GM23338 (cell line): ENCODE results near the gene HIVEP1. TPM values are rescaled to one million over a fixed set of nuclear protein-coding genes. Genes with fewer than 3 reads are reported as not detected.

Experiments used
- ATAC-seq: fragments of 200-7000 bp; cut with Tn5 transposase; 3 replicates; pipeline ENCODE4 v1.9.1; 2020
- DNase-seq: peaks from one replicate; pipeline ENCODE4 v3.0.0-alpha.2; 2015; ENCODE audit warnings: low spot score
- H2AFZ ChIP-seq: fragments of 200-600 bp; sonication (generic); 2 replicates; pipeline ENCODE4 v1.8.0; 2016; ENCODE audit warnings: antibody characterized with exemption, mild to moderate bottlenecking, moderate library complexity
- H3F3A ChIP-seq: fragments of 200-600 bp; sonication (generic); replicated peaks from 2 replicates; pipeline ENCODE4 v1.8.0; 2017; ENCODE audit warnings: antibody characterized with exemption, mixed run types, low read depth
- H3K27ac ChIP-seq: fragments of 200-600 bp; sonication (generic); 2 replicates; pipeline ENCODE4 v1.6.1; 2016; ENCODE audit warnings: low read depth
- H3K27me3 ChIP-seq: fragments of 200-600 bp; sonication (generic); 2 replicates; pipeline ENCODE4 v1.8.0; 2016; ENCODE audit warnings: mild to moderate bottlenecking, mixed run types, moderate library complexity; ENCODE audit not compliant: insufficient read depth
- H3K36me3 ChIP-seq: fragments of 200-600 bp; sonication (generic); 2 replicates; pipeline ENCODE4 v1.8.0; 2016; ENCODE audit warnings: mild to moderate bottlenecking; ENCODE audit not compliant: insufficient read depth
- H3K4me1 ChIP-seq: fragments of 200-600 bp; sonication (generic); 2 replicates; pipeline ENCODE4 v1.8.0; 2016; ENCODE audit warnings: mild to moderate bottlenecking, moderate library complexity; ENCODE audit not compliant: insufficient read depth
- H3K4me2 ChIP-seq: fragments of 200-600 bp; sonication (generic); 2 replicates; pipeline ENCODE4 v1.7.1; 2017; ENCODE audit warnings: mixed run types
- H3K4me3 ChIP-seq: fragments of 200-600 bp; sonication (generic); 2 replicates; pipeline ENCODE4 v1.6.1; 2016; ENCODE audit warnings: mixed run types
- H3K79me2 ChIP-seq: fragments of 200-600 bp; sonication (generic); replicated peaks from 2 replicates; pipeline ENCODE4 v1.8.0; 2017; ENCODE audit warnings: mild to moderate bottlenecking; ENCODE audit not compliant: insufficient read depth
- H3K9me2 ChIP-seq: fragments of 200-600 bp; sonication (generic); 2 replicates; pipeline ENCODE4 v1.8.0; 2017; ENCODE audit not compliant: insufficient read depth
- H4K20me1 ChIP-seq: fragments of 200-600 bp; sonication (generic); replicated peaks from 2 replicates; pipeline ENCODE4 v1.8.0; 2017; ENCODE audit warnings: mild to moderate bottlenecking; ENCODE audit not compliant: insufficient read depth
- H3K27ac Mint-ChIP-seq: 2 replicates; pipeline ENCODE4 v1.8.0; 2020; ENCODE audit warnings: inconsistent platforms, mild to moderate bottlenecking, moderate library complexity, mixed read lengths
- H3K27me3 Mint-ChIP-seq: 3 replicates; pipeline ENCODE4 v1.8.0; 2022; ENCODE audit warnings: low read depth, mild to moderate bottlenecking, moderate library complexity, mixed read lengths, inconsistent platforms; ENCODE audit not compliant: insufficient read depth, poor library complexity
- H3K36me3 Mint-ChIP-seq: 3 replicates; pipeline ENCODE4 v1.8.0; 2021; ENCODE audit warnings: low read depth, mild to moderate bottlenecking, inconsistent platforms, moderate library complexity, mixed read lengths
- H3K4me1 Mint-ChIP-seq: 3 replicates; pipeline ENCODE4 v1.8.0; 2020; ENCODE audit warnings: mild to moderate bottlenecking, inconsistent platforms, mixed read lengths
- H3K4me3 Mint-ChIP-seq: 3 replicates; pipeline ENCODE4 v1.8.0; 2021; ENCODE audit warnings: moderate library complexity, mild to moderate bottlenecking, inconsistent platforms, mixed read lengths
- H3K9me3 Mint-ChIP-seq: 3 replicates; pipeline ENCODE4 v1.8.0; 2020; ENCODE audit warnings: moderate library complexity, mild to moderate bottlenecking, inconsistent platforms, mixed read lengths
- CREB1 ChIP-seq: fragments of 250-450 bp; sonication (Bioruptor Pico); IDR thresholded peaks from 2 replicates; pipeline ENCODE4 v1.5.0; 2020; ENCODE audit warnings: low read depth, mild to moderate bottlenecking, moderate library complexity
- EZH2 ChIP-seq: fragments of 200-600 bp; sonication (generic); IDR thresholded peaks from one replicate; pipeline ENCODE4 v1.8.0; 2017; ENCODE audit warnings: antibody characterized with exemption, mild to moderate bottlenecking, low read depth; ENCODE audit not compliant: unreplicated experiment
- JUNB ChIP-seq: IDR thresholded peaks from one replicate; pipeline ENCODE4 v1.6.1; 2016; ENCODE audit warnings: antibody characterized with exemption; ENCODE audit not compliant: unreplicated experiment
- NANOG ChIP-seq: IDR thresholded peaks from 2 replicates; pipeline ENCODE4 v1.6.1; 2016; ENCODE audit warnings: antibody characterized with exemption, borderline replicate concordance
- STAT1 ChIP-seq: IDR thresholded peaks from one replicate; pipeline ENCODE4 v1.6.1; 2016; ENCODE audit warnings: antibody characterized with exemption; ENCODE audit not compliant: unreplicated experiment
- ZNF331 ChIP-seq: fragments of 250-450 bp; sonication (Bioruptor Pico); IDR thresholded peaks from 2 replicates; pipeline ENCODE4 v1.5.0; 2020; ENCODE audit warnings: low read depth, mild to moderate bottlenecking, moderate library complexity
- polyA plus RNA-seq: library from polyadenylated mRNA; unstranded; fragments of >200 nt; fragmentation: Nextera tagmentation; extraction: Ambion mirVana; gene quantifications from 2 replicates; pipeline ENCODE4 v1.2.1, GENCODE V29; 2016
- total RNA-seq: library from RNA; depleted of rRNA; stranded (reverse); fragments of >200 nt; shearing (Covaris generic); gene quantifications from 2 replicates; pipeline ENCODE4 v1.2.3, GENCODE V29; 2014
- TF ChIP-seq, protein P1 (sequence below): IDR thresholded peaks from 2 replicates; pipeline ENCODE4 v1.6.1; 2016; ENCODE audit warnings: antibody characterized with exemption
- TF ChIP-seq, protein P2 (sequence below): IDR thresholded peaks from one replicate; pipeline ENCODE4 v1.6.1; 2018; ENCODE audit warnings: antibody characterized with exemption; ENCODE audit not compliant: unreplicated experiment
- TF ChIP-seq, protein P3 (sequence below), 2 experiments: fragments of 200-600 bp in 1 of 2; sonication (generic) in 1 of 2; conservative IDR thresholded peaks; 2 replicates each; pipeline versions ENCODE4 v1.5.1 to v1.6.1; 2016 to 2017; ENCODE audit warnings: antibody characterized with exemption in 2 of 2, low read depth in 2 of 2, mild to moderate bottlenecking in 2 of 2, moderate library complexity in 1 of 2
- TF ChIP-seq, protein P4 (sequence below): fragments of 250-450 bp; sonication (Bioruptor Pico); IDR thresholded peaks from 2 replicates; pipeline ENCODE4 v1.5.0; 2020; ENCODE audit warnings: mild to moderate bottlenecking, moderate library complexity

Gene HIVEP1
- total and polyA plus RNA-seq, 2 experiments from 2014 or later: 10.1 to 21.7 TPM

DNA sequence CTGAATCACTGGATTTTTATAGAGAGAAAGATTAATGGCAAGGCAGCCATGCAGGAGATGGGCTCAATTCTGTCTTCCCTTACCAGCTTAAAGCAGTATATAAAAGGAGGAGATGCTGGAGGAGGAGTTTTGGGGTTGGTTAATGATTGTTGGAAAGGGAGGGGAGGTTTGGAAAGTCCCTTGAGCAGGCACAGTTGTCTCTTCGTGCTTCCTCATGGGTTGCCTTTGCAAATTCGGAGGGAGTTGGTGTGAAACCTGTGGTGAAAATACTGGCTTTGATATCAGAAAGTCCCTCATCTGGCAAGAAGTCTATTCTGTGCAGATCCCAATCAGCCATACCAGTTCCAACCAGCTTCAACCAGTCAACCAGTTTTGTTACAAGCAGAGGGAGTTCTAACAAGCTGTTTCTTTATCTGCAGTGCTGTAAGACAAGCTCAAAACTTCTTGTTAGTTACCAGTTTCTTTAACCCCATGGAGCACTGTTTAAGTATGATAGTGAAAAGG lies 107.0 kb downstream of the HIVEP1 start:
- Mint-ChIP-seq H3K27me3 (no peaks in the 10 kb centered on the region), H3K9me3 (peaks cover 2% of the 10 kb centered on the region; the same call in 1 of the 3 replicates), H3K27ac (peak overlapping the region; percentile 77), H3K4me1 (peaks cover 15% of the 10 kb centered on the region), H3K4me3 (no peak overlapping the region), H3K36me3 (peaks cover 52% of the 10 kb centered on the region)
- no peaks in the 10 kb centered on the region for H3F3A ChIP-seq
- no peak overlapping the region for H3K27ac ChIP-seq
- no peak overlapping the region for H3K4me2 ChIP-seq
- H2AFZ ChIP-seq: no peak overlapping the region
- TF ChIP-seq NANOG (no peak), EZH2 (no peak), CREB1 (CRISPR knock-in tag) (no peak), JUNB (no peak), ZNF331 (no peak)
- TF ChIP-seq, protein P1, sequence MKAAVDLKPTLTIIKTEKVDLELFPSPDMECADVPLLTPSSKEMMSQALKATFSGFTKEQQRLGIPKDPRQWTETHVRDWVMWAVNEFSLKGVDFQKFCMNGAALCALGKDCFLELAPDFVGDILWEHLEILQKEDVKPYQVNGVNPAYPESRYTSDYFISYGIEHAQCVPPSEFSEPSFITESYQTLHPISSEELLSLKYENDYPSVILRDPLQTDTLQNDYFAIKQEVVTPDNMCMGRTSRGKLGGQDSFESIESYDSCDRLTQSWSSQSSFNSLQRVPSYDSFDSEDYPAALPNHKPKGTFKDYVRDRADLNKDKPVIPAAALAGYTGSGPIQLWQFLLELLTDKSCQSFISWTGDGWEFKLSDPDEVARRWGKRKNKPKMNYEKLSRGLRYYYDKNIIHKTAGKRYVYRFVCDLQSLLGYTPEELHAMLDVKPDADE: no peak
- TF ChIP-seq, protein P2, sequence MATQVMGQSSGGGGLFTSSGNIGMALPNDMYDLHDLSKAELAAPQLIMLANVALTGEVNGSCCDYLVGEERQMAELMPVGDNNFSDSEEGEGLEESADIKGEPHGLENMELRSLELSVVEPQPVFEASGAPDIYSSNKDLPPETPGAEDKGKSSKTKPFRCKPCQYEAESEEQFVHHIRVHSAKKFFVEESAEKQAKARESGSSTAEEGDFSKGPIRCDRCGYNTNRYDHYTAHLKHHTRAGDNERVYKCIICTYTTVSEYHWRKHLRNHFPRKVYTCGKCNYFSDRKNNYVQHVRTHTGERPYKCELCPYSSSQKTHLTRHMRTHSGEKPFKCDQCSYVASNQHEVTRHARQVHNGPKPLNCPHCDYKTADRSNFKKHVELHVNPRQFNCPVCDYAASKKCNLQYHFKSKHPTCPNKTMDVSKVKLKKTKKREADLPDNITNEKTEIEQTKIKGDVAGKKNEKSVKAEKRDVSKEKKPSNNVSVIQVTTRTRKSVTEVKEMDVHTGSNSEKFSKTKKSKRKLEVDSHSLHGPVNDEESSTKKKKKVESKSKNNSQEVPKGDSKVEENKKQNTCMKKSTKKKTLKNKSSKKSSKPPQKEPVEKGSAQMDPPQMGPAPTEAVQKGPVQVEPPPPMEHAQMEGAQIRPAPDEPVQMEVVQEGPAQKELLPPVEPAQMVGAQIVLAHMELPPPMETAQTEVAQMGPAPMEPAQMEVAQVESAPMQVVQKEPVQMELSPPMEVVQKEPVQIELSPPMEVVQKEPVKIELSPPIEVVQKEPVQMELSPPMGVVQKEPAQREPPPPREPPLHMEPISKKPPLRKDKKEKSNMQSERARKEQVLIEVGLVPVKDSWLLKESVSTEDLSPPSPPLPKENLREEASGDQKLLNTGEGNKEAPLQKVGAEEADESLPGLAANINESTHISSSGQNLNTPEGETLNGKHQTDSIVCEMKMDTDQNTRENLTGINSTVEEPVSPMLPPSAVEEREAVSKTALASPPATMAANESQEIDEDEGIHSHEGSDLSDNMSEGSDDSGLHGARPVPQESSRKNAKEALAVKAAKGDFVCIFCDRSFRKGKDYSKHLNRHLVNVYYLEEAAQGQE: no peak
- TF ChIP-seq, protein P3, sequence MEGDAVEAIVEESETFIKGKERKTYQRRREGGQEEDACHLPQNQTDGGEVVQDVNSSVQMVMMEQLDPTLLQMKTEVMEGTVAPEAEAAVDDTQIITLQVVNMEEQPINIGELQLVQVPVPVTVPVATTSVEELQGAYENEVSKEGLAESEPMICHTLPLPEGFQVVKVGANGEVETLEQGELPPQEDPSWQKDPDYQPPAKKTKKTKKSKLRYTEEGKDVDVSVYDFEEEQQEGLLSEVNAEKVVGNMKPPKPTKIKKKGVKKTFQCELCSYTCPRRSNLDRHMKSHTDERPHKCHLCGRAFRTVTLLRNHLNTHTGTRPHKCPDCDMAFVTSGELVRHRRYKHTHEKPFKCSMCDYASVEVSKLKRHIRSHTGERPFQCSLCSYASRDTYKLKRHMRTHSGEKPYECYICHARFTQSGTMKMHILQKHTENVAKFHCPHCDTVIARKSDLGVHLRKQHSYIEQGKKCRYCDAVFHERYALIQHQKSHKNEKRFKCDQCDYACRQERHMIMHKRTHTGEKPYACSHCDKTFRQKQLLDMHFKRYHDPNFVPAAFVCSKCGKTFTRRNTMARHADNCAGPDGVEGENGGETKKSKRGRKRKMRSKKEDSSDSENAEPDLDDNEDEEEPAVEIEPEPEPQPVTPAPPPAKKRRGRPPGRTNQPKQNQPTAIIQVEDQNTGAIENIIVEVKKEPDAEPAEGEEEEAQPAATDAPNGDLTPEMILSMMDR (conservative IDR thresholded peaks at IDR 0.05; ENCODE audit: low read depth in 2 of 2): no peak
- no peaks in the 10 kb centered on the region; the same call in none of the 2 replicates for H4K20me1 ChIP-seq
- H3K4me1 ChIP-seq: no peaks in the 10 kb centered on the region
- no peak overlapping the region for H3K4me3 ChIP-seq
- H3K27me3 ChIP-seq: no peaks in the 10 kb centered on the region
- H3K36me3 ChIP-seq: peaks cover 13% of the 10 kb centered on the region
- ATAC-seq: peak; percentile 72
- H3K9me2 ChIP-seq: no peaks in the 10 kb centered on the region
- peaks cover 5% of the 10 kb centered on the region; the same call in 1 of the 2 replicates for H3K79me2 ChIP-seq
- DNase-seq: no peak

DNA sequence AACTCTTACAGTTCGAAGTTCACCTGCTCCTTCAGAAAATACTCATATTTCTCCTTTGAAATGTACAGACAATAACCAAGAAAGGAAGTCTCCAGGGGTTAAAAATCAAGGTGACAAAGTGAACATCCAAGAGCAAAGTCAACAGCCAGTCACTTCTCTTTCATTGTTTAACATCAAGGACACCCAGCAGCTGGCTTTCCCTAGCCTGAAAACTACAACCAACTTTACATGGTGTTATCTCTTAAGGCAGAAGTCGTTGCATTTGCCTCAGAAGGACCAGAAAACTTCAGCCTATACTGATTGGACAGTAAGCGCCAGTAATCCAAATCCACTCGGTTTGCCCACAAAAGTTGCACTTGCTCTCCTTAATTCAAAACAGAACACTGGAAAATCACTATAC lies 113.3 kb downstream of the HIVEP1 start:
- peaks cover 45% of the 10 kb centered on the region for H3K36me3 Mint-ChIP-seq
- no peak for ATAC-seq
- no peak overlapping the region for H3K4me3 ChIP-seq
- H3K4me2 ChIP-seq: no peak overlapping the region
- no peaks in the 10 kb centered on the region for H3K27me3 ChIP-seq
- no peaks in the 10 kb centered on the region for H3K27me3 Mint-ChIP-seq
- no peak overlapping the region for H3K27ac ChIP-seq
- peaks cover 10% of the 10 kb centered on the region for H3K36me3 ChIP-seq
- no peaks in the 10 kb centered on the region for H4K20me1 ChIP-seq
- no peaks in the 10 kb centered on the region for H3K4me1 ChIP-seq
- no peaks in the 10 kb centered on the region for H3K9me3 Mint-ChIP-seq
- no peaks in the 10 kb centered on the region for H3F3A ChIP-seq
- H3K4me3 Mint-ChIP-seq: no peak overlapping the region
- H3K9me2 ChIP-seq: no peaks in the 10 kb centered on the region
- H3K4me1 Mint-ChIP-seq: no peaks in the 10 kb centered on the region
- H3K79me2 ChIP-seq: no peaks in the 10 kb centered on the region; the same call in 1 of the 2 replicates
- no peak overlapping the region for H3K27ac Mint-ChIP-seq
- DNase-seq: no peak
- H2AFZ ChIP-seq: no peak overlapping the region
- TF ChIP-seq, protein P4, sequence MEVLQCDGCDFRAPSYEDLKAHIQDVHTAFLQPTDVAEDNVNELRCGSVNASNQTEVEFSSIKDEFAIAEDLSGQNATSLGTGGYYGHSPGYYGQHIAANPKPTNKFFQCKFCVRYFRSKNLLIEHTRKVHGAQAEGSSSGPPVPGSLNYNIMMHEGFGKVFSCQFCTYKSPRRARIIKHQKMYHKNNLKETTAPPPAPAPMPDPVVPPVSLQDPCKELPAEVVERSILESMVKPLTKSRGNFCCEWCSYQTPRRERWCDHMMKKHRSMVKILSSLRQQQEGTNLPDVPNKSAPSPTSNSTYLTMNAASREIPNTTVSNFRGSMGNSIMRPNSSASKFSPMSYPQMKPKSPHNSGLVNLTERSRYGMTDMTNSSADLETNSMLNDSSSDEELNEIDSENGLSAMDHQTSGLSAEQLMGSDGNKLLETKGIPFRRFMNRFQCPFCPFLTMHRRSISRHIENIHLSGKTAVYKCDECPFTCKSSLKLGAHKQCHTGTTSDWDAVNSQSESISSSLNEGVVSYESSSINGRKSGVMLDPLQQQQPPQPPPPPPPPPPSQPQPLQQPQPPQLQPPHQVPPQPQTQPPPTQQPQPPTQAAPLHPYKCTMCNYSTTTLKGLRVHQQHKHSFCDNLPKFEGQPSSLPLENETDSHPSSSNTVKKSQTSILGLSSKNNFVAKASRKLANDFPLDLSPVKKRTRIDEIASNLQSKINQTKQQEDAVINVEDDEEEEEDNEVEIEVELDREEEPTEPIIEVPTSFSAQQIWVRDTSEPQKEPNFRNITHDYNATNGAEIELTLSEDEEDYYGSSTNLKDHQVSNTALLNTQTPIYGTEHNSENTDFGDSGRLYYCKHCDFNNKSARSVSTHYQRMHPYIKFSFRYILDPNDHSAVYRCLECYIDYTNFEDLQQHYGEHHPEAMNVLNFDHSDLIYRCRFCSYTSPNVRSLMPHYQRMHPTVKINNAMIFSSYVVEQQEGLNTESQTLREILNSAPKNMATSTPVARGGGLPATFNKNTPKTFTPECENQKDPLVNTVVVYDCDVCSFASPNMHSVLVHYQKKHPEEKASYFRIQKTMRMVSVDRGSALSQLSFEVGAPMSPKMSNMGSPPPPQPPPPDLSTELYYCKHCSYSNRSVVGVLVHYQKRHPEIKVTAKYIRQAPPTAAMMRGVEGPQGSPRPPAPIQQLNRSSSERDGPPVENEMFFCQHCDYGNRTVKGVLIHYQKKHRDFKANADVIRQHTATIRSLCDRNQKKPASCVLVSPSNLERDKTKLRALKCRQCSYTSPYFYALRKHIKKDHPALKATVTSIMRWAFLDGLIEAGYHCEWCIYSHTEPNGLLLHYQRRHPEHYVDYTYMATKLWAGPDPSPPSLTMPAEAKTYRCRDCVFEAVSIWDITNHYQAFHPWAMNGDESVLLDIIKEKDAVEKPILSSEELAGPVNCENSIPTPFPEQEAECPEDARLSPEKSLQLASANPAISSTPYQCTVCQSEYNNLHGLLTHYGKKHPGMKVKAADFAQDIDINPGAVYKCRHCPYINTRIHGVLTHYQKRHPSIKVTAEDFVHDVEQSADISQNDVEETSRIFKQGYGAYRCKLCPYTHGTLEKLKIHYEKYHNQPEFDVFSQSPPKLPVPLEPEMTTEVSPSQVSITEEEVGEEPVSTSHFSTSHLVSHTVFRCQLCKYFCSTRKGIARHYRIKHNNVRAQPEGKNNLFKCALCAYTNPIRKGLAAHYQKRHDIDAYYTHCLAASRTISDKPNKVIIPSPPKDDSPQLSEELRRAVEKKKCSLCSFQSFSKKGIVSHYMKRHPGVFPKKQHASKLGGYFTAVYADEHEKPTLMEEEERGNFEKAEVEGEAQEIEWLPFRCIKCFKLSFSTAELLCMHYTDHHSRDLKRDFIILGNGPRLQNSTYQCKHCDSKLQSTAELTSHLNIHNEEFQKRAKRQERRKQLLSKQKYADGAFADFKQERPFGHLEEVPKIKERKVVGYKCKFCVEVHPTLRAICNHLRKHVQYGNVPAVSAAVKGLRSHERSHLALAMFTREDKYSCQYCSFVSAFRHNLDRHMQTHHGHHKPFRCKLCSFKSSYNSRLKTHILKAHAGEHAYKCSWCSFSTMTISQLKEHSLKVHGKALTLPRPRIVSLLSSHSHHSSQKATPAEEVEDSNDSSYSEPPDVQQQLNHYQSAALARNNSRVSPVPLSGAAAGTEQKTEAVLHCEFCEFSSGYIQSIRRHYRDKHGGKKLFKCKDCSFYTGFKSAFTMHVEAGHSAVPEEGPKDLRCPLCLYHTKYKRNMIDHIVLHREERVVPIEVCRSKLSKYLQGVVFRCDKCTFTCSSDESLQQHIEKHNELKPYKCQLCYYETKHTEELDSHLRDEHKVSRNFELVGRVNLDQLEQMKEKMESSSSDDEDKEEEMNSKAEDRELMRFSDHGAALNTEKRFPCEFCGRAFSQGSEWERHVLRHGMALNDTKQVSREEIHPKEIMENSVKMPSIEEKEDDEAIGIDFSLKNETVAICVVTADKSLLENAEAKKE: no peak
- TF ChIP-seq JUNB (no peak), STAT1 (no peak)
